HepG2 (cell line): ENCODE measurements around the gene ANG. TPM values are rescaled to one million over a fixed set of nuclear protein-coding genes. Genes with fewer than 3 reads are reported as not detected.

Experiments
- AHR ChIP-seq: IDR thresholded peaks from 2 replicates; pipeline ENCODE4 v1.6.1; 2018; ENCODE audit warnings: missing genetic modification reagents, missing compliant biosample characterization
- AKAP8 ChIP-seq: sonication (generic); formaldehyde crosslinking; IDR thresholded peaks from 2 replicates; pipeline ENCODE4 v1.5.1; 2020; ENCODE audit warnings: mild to moderate bottlenecking, missing genetic modification reagents
- HOXA9 ChIP-seq: sonication (generic); formaldehyde crosslinking; IDR thresholded peaks from 2 replicates; pipeline ENCODE4 v1.8.1; 2022; ENCODE audit warnings: missing genetic modification reagents, mild to moderate bottlenecking, moderate library complexity, borderline replicate concordance
- NONO ChIP-seq, 2 experiments: fragments of 450-650 bp in 1 of 2; sonication (generic) in 1 of 2; formaldehyde crosslinking in 1 of 2; IDR thresholded peaks in 1 of 2; conservative IDR thresholded peaks in 1 of 2; 2 replicates each; pipeline versions ENCODE4 v1.6.1 to v1.8.0; 2017 to 2022; ENCODE audit warnings: mild to moderate bottlenecking in 1 of 2, missing genetic modification reagents in 1 of 2, moderate library complexity in 1 of 2
- SMAD1 ChIP-seq: sonication (generic); formaldehyde crosslinking; IDR thresholded peaks from 2 replicates; pipeline ENCODE4 v1.4.0; 2020; ENCODE audit warnings: missing genetic modification reagents, low read depth, mild to moderate bottlenecking, borderline replicate concordance
- SNAI1 ChIP-seq: sonication (generic); formaldehyde crosslinking; IDR thresholded peaks from 2 replicates; pipeline ENCODE4 v1.5.0; 2020; ENCODE audit warnings: mild to moderate bottlenecking, missing genetic modification reagents, borderline replicate concordance
- ZNF510 ChIP-seq: sonication (generic); formaldehyde crosslinking; IDR thresholded peaks from 2 replicates; pipeline ENCODE4 v1.4.0; 2020; ENCODE audit warnings: low read depth, mild to moderate bottlenecking, missing genetic modification reagents
- ZNF678 ChIP-seq: sonication (generic); formaldehyde crosslinking; IDR thresholded peaks from 2 replicates; pipeline ENCODE4 v1.4.0; 2020; ENCODE audit warnings: mild to moderate bottlenecking, missing genetic modification reagents
- polyA plus RNA-seq, 8 experiments: library from polyadenylated mRNA; depleted of rRNA in 3 of 8; stranded (reverse) in 7 of 8; unstranded in 1 of 8; fragments of >200 nt; fragmentation: Illumina TruSeq in 4 of 8; extraction: Trizol in 4 of 8; gene quantifications; 2 replicates each; pipeline versions ENCODE4 v1.2.1 to v1.2.3, GENCODE V29; 2011 to 2016; ENCODE audit warnings: low read depth in 4 of 8, missing spikeins in 1 of 8, mixed read lengths in 1 of 8; ENCODE audit not compliant: insufficient read depth in 1 of 8
- total RNA-seq, 5 experiments: library from RNA; depleted of rRNA; stranded (reverse); fragments of >200 nt; fragmentation: Illumina TruSeq; extraction: Trizol; gene quantifications; 2 replicates each; pipeline ENCODE4 v1.2.3, GENCODE V29; 2016; ENCODE audit warnings: low read depth in 1 of 5
- TF ChIP-seq, protein P1 (sequence below), 2 experiments: fragments of 450-650 bp in 1 of 2; sonication (generic) in 1 of 2; formaldehyde crosslinking in 1 of 2; IDR thresholded peaks; 2 replicates each; pipeline versions ENCODE4 v1.6.1 to v1.8.0; 2016 to 2022; ENCODE audit warnings: antibody characterized with exemption in 1 of 2, mild to moderate bottlenecking in 1 of 2, missing genetic modification reagents in 1 of 2
- TF ChIP-seq, protein P2 (sequence below): sonication (generic); formaldehyde crosslinking; IDR thresholded peaks from 2 replicates; pipeline ENCODE4 v1.4.0; 2020; ENCODE audit warnings: missing genetic modification reagents, mild to moderate bottlenecking, borderline replicate concordance
- TF ChIP-seq, protein P3 (sequence below): sonication (generic); formaldehyde crosslinking; conservative IDR thresholded peaks from 2 replicates; pipeline ENCODE4 v1.4.0; 2020; ENCODE audit warnings: missing genetic modification reagents
- TF ChIP-seq, protein P4 (sequence below): sonication (generic); formaldehyde crosslinking; IDR thresholded peaks from 2 replicates; pipeline ENCODE4 v1.8.0; 2022; ENCODE audit warnings: mild to moderate bottlenecking, missing genetic modification reagents, moderate library complexity

The ANG gene
- total and polyA plus RNA-seq, 2 of the 13 experiments (the other 11 are each of a cell fraction or from before 2014, with no cell fraction given): 83.6 to 401 TPM

DNA sequence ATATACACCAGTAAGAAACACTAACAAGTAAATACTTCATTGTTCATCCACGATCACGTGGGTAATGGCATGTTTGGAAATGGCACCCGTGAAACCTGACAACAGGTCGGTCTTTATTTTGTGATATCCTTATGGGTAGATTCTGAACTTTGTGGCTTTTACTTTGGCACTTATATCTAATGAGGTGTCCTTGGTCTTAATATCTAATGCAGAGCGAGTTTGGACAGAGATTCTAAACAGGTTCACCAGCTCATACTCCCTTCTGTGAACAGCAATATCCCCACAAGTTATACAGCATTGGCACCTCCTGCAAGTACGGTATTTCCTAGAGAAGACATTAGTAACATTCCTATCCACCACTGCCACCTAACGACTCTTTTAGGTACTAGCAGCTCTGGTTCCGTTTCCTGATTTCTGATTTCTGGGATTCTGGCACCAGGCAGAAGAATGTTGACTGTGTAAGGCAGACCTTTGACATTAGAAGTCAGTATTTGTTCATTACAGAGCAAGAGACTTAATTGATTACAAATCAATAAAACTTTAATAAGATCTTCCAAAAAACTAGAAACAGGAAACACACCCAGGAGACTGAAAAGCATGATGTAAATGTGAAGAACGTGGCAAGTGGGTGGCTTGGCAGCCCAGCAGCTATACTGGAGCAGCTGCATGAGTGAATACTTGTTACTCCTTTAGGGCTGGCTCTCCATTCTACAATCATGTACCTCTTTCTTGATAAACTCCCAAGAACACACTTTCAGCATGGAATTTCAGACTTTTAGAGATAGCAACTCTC lies 2.5 kb downstream of the ANG start (continued):
- TF ChIP-seq, protein P1, sequence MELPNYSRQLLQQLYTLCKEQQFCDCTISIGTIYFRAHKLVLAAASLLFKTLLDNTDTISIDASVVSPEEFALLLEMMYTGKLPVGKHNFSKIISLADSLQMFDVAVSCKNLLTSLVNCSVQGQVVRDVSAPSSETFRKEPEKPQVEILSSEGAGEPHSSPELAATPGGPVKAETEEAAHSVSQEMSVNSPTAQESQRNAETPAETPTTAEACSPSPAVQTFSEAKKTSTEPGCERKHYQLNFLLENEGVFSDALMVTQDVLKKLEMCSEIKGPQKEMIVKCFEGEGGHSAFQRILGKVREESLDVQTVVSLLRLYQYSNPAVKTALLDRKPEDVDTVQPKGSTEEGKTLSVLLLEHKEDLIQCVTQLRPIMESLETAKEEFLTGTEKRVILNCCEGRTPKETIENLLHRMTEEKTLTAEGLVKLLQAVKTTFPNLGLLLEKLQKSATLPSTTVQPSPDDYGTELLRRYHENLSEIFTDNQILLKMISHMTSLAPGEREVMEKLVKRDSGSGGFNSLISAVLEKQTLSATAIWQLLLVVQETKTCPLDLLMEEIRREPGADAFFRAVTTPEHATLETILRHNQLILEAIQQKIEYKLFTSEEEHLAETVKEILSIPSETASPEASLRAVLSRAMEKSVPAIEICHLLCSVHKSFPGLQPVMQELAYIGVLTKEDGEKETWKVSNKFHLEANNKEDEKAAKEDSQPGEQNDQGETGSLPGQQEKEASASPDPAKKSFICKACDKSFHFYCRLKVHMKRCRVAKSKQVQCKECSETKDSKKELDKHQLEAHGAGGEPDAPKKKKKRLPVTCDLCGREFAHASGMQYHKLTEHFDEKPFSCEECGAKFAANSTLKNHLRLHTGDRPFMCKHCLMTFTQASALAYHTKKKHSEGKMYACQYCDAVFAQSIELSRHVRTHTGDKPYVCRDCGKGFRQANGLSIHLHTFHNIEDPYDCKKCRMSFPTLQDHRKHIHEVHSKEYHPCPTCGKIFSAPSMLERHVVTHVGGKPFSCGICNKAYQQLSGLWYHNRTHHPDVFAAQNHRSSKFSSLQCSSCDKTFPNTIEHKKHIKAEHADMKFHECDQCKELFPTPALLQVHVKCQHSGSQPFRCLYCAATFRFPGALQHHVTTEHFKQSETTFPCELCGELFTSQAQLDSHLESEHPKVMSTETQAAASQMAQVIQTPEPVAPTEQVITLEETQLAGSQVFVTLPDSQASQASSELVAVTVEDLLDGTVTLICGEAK (IDR thresholded peaks at IDR 0.05): no peak
- TF ChIP-seq, protein P1 (CRISPR knock-in tag; IDR thresholded peaks at IDR 0.05): no peak
- TF ChIP-seq AKAP8 (CRISPR knock-in tag) (no peak), ZNF678 (no peak), HOXA9 (CRISPR knock-in tag) (no peak), AHR (CRISPR knock-in tag) (no peak), SMAD1 (CRISPR knock-in tag) (no peak), NONO (IDR thresholded peaks at IDR 0.05) (no peak), NONO (CRISPR knock-in tag; conservative IDR thresholded peaks at IDR 0.05) (peak; percentile 60), ZNF510 (CRISPR knock-in tag) (no peak), SNAI1 (CRISPR knock-in tag) (no peak)
- TF ChIP-seq, protein P2, sequence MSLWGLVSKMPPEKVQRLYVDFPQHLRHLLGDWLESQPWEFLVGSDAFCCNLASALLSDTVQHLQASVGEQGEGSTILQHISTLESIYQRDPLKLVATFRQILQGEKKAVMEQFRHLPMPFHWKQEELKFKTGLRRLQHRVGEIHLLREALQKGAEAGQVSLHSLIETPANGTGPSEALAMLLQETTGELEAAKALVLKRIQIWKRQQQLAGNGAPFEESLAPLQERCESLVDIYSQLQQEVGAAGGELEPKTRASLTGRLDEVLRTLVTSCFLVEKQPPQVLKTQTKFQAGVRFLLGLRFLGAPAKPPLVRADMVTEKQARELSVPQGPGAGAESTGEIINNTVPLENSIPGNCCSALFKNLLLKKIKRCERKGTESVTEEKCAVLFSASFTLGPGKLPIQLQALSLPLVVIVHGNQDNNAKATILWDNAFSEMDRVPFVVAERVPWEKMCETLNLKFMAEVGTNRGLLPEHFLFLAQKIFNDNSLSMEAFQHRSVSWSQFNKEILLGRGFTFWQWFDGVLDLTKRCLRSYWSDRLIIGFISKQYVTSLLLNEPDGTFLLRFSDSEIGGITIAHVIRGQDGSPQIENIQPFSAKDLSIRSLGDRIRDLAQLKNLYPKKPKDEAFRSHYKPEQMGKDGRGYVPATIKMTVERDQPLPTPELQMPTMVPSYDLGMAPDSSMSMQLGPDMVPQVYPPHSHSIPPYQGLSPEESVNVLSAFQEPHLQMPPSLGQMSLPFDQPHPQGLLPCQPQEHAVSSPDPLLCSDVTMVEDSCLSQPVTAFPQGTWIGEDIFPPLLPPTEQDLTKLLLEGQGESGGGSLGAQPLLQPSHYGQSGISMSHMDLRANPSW (CRISPR knock-in tag): no peak
- TF ChIP-seq, protein P3, sequence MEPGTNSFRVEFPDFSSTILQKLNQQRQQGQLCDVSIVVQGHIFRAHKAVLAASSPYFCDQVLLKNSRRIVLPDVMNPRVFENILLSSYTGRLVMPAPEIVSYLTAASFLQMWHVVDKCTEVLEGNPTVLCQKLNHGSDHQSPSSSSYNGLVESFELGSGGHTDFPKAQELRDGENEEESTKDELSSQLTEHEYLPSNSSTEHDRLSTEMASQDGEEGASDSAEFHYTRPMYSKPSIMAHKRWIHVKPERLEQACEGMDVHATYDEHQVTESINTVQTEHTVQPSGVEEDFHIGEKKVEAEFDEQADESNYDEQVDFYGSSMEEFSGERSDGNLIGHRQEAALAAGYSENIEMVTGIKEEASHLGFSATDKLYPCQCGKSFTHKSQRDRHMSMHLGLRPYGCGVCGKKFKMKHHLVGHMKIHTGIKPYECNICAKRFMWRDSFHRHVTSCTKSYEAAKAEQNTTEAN (CRISPR knock-in tag): no peak
- TF ChIP-seq, protein P4, sequence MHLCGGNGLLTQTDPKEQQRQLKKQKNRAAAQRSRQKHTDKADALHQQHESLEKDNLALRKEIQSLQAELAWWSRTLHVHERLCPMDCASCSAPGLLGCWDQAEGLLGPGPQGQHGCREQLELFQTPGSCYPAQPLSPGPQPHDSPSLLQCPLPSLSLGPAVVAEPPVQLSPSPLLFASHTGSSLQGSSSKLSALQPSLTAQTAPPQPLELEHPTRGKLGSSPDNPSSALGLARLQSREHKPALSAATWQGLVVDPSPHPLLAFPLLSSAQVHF (CRISPR knock-in tag): no peak
